HS-27A (cell line): ENCODE data around the gene RAD23B.

ENCODE experiments used
- DNase-seq: peaks from one replicate; pipeline ENCODE4 v3.0.0-alpha.2; 2012; ENCODE audit warnings: low read depth, missing footprints

The RAD23B gene

GRCh38 chr9:107269254-107269653 lies 13.8 kb upstream of the RAD23B start:
- no peak for DNase-seq

GRCh38 chr9:107269681-107270080 lies 13.4 kb upstream of the RAD23B start:
- DNase-seq, result no peak

GRCh38 chr9:107270082-107270481 lies 13.0 kb upstream of the RAD23B start:
- no peak for DNase-seq

GRCh38 chr9:107270580-107270979 lies 12.5 kb upstream of the RAD23B start:
- DNase-seq, result no peak

GRCh38 chr9:107273634-107274033 lies 9.4 kb upstream of the RAD23B start:
- no peak for DNase-seq

- DNase-seq, result no peak
Measured at GRCh38 chr9:107274096-107274495, 9.0 kb upstream of the RAD23B start.

- peak; percentile 95 for DNase-seq
Measured at GRCh38 chr9:107274953-107275422, 8.1 kb upstream of the RAD23B start.

- DNase-seq, result no peak
Measured at GRCh38 chr9:107275530-107275929, 7.5 kb upstream of the RAD23B start.

- peak; percentile 60 for DNase-seq
Measured at GRCh38 chr9:107276966-107277710, 5.9 kb upstream of the RAD23B start.

GRCh38 chr9:107277801-107278200 lies 5.3 kb upstream of the RAD23B start:
- DNase-seq, result no peak

GRCh38 chr9:107279086-107279485 lies 4.0 kb upstream of the RAD23B start:
- no peak for DNase-seq

GRCh38 chr9:107280543-107280942 lies 2.5 kb upstream of the RAD23B start:
- no peak for DNase-seq

GRCh38 chr9:107281184-107281583 lies 1.9 kb upstream of the RAD23B start:
- DNase-seq, result no peak

- no peak for DNase-seq
Measured at GRCh38 chr9:107281922-107282667, 984 bp upstream of the RAD23B start.

GRCh38 chr9:107283623-107284616 lies 841 bp downstream of the RAD23B start:
- DNase-seq, result peak; percentile 58

- no peak for DNase-seq
Measured at GRCh38 chr9:107284636-107285035, 1.6 kb downstream of the RAD23B start.

GRCh38 chr9:107285286-107285685 lies 2.2 kb downstream of the RAD23B start:
- DNase-seq, result no peak

- no peak for DNase-seq
Measured at GRCh38 chr9:107286057-107286456, 3.0 kb downstream of the RAD23B start.

GRCh38 chr9:107288701-107289100 lies 5.6 kb downstream of the RAD23B start:
- no peak for DNase-seq

- DNase-seq, result no peak
Measured at GRCh38 chr9:107290619-107291018, 7.5 kb downstream of the RAD23B start.

- no peak for DNase-seq
Measured at GRCh38 chr9:107292821-107293542, 9.9 kb downstream of the RAD23B start.
